ENCODE measurements around the gene UNC5C. TPM values are rescaled to one million over a fixed set of nuclear protein-coding genes. Genes with fewer than 3 reads are reported as not detected.

UNC5C gene
- total and polyA plus RNA-seq, 2 of the 8 experiments (the other 6 are each of a cell fraction or from before 2014, with no cell fraction given) = 0.30 to 1.3 TPM

DNA sequence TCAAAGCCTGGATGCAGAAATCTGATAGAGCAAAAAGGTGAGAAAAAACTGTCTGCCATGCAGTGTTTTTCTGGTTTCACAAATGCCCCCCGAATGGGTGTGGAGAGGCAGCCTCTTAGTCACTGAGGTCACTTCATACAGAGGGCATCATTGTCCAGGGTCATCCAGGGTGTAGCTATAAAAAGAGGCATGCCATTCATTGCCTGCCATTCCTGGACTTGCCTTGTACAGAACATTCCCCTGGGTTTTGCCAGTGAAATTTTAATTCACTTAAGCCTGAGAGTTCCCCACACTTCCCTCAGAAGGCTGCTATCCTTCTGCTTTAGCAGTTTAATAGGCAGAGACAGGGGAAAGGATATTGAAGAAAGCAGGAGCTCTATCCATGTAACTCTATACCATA, 230.3 kb downstream of the UNC5C start:
- ChIA-PET CTCF (ENCODE audit: partially characterized antibody) (no interaction called here), POLR2A (ENCODE audit: partially characterized antibody) (no interaction called here)
- no peak overlapping the region for H2BK15ac ChIP-seq (ENCODE audit: low read length)
- H3K9me3 ChIP-seq (ENCODE audit: insufficient read depth in 2 of 2, low read depth in 1 of 2, low read length in 1 of 2) = no peaks in the 10 kb centered on the region
- H2BK12ac ChIP-seq (ENCODE audit: low read depth, low read length) = no peak overlapping the region
- H3K4me3 ChIP-seq (ENCODE audit: extremely low read depth in 1 of 4, insufficient read depth in 2 of 4, low read depth in 3 of 4, low read length in 4 of 4) = no peak overlapping the region
- TF ChIP-seq HDAC6 (IDR thresholded peaks at IDR 0.05; ENCODE audit: low read depth, low read length) (no peak), GABPA (IDR thresholded peaks at IDR 0.05; ENCODE audit: borderline replicate concordance, insufficient read depth, low read length) (no peak)
- no peak overlapping the region for H3K4ac ChIP-seq (replicated peaks; ENCODE audit: insufficient read length, low read depth, low read length)
- no peak overlapping the region for H4K91ac ChIP-seq (replicated peaks; ENCODE audit: insufficient read length, low read length)
- H2AFZ ChIP-seq (ENCODE audit: low read length) = no peak overlapping the region
- H3K14ac ChIP-seq (ENCODE audit: insufficient read length) = no peak overlapping the region
- H2BK20ac ChIP-seq (ENCODE audit: low read length) = no peak overlapping the region
- no peak overlapping the region for H3K9ac ChIP-seq (replicated peaks in 1 of 4; ENCODE audit: extremely low read depth in 1 of 4, low read depth in 3 of 4, low read length in 3 of 4)
- H3K18ac ChIP-seq (ENCODE audit: extremely low read depth, low read length) = no peak overlapping the region
- H4K5ac ChIP-seq (ENCODE audit: insufficient read length, low read depth, low read length) = no peak overlapping the region
- no peak overlapping the region for H3K23ac ChIP-seq (ENCODE audit: insufficient read length)
- H2BK5ac ChIP-seq (ENCODE audit: low read depth, low read length) = no peak overlapping the region
- no peak for FAIRE-seq
- H3K27ac ChIP-seq (ENCODE audit: low read depth, low read length) = no peak overlapping the region
- H3K36me3 ChIP-seq (ENCODE audit: control insufficient read depth in 2 of 4, insufficient read depth in 4 of 4, low read length in 3 of 4) = no peaks in the 10 kb centered on the region
- H3K4me2 ChIP-seq (ENCODE audit: insufficient read depth in 1 of 2, low read depth in 2 of 2, low read length in 2 of 2) = no peak overlapping the region
- H3K23me2 ChIP-seq (ENCODE audit: low read depth, low read length) = no peaks in the 10 kb centered on the region
- no peak overlapping the region for H2AK5ac ChIP-seq (ENCODE audit: low read depth, low read length)
- H3K79me2 ChIP-seq (ENCODE audit: control insufficient read depth in 1 of 2, insufficient read depth in 2 of 2, low read length in 2 of 2) = no peaks in the 10 kb centered on the region
- no peak overlapping the region for H3K56ac ChIP-seq (replicated peaks; ENCODE audit: insufficient read length, low read depth, low read length)
- no peaks in the 10 kb centered on the region for H3K79me1 ChIP-seq (ENCODE audit: low read depth, low read length)
- no peaks in the 10 kb centered on the region for H4K20me1 ChIP-seq (replicated peaks in 1 of 2; ENCODE audit: control insufficient read depth in 1 of 2, insufficient read depth in 2 of 2, low read length in 2 of 2)
- H2BK120ac ChIP-seq (replicated peaks; ENCODE audit: low read depth, low read length) = no peak overlapping the region
- DNase-seq (ENCODE audit: low read depth in 1 of 2, low spot score in 2 of 2) = no peak
- no peaks in the 10 kb centered on the region for H3K27me3 ChIP-seq (replicated peaks in 1 of 4; ENCODE audit: control insufficient read depth in 3 of 4, extremely low read depth in 1 of 4, insufficient read depth in 3 of 4, low read length in 3 of 4)
- no peaks in the 10 kb centered on the region; a peak in 1 of 7 replicates for H3K4me1 ChIP-seq (replicated peaks in 1 of 4; ENCODE audit: control insufficient read depth in 3 of 4, insufficient read depth in 4 of 4, low read length in 3 of 4)
- 93% methylated on average over 1 of the region's 1 CpG; no CpG with 5 or more reads in 1 of the 2 experiments for WGBS, 2 experiments (ENCODE audit: extremely low coverage in 1 of 2, insufficient coverage in 1 of 2, insufficient read length in 1 of 2, insufficient replicate concordance in 2 of 2, low coverage in 1 of 2, low lambda C conversion rate in 2 of 2, missing lambda C conversion rate in 1 of 2)
- H4K8ac ChIP-seq (ENCODE audit: extremely low read depth, insufficient read depth, low read length) = no peak overlapping the region
